HL-60 (cell line): Measurements from ENCODE around the gene ERGIC1.

ENCODE experiments used
- DNase-seq, 2 experiments: peaks; one replicate each; pipeline ENCODE4 v3.0.0-alpha.2; 2010 to 2020; ENCODE audit warnings: low read depth in 1 of 2, low spot score in 1 of 2
- H3K27ac ChIP-seq: fragments of 250-450 bp; sonication (Bioruptor Pico); replicated peaks from 2 replicates; pipeline ENCODE4 v1.5.1; 2020; ENCODE audit warnings: mild to moderate bottlenecking, moderate library complexity
- H3K27me3 ChIP-seq: fragments of 250-450 bp; sonication (Bioruptor Pico); 2 replicates; pipeline ENCODE4 v1.5.1; 2021; ENCODE audit warnings: mild to moderate bottlenecking, moderate library complexity; ENCODE audit not compliant: insufficient read depth, poor library complexity, severe bottlenecking
- H3K4me3 ChIP-seq: replicated peaks from 2 replicates; pipeline ENCODE4 v1.5.1; 2011; ENCODE audit warnings: mild to moderate bottlenecking, control low read depth, low read length; ENCODE audit not compliant: insufficient read depth
- GABPA ChIP-seq: IDR thresholded peaks from 2 replicates; pipeline ENCODE4 v1.6.1; 2012; ENCODE audit warnings: low read depth
- POLR2AphosphoS5 ChIP-seq: IDR thresholded peaks from 2 replicates; pipeline ENCODE4 v1.6.1; 2012; ENCODE audit warnings: low read depth
- SPI1 ChIP-seq: IDR thresholded peaks from 2 replicates; pipeline ENCODE4 v1.6.1; 2012; ENCODE audit warnings: low read depth, mild to moderate bottlenecking, borderline replicate concordance
- TF ChIP-seq, protein P1 (sequence below): IDR thresholded peaks from 2 replicates; pipeline ENCODE4 v1.6.1; 2012; ENCODE audit warnings: low read depth; ENCODE audit not compliant: insufficient replicate concordance
- TF ChIP-seq, protein P2 (sequence below): IDR thresholded peaks from one replicate; pipeline ENCODE4 v1.5.1; 2011; ENCODE audit warnings: low read length, control low read depth, inconsistent platforms; ENCODE audit not compliant: insufficient read depth

ERGIC1 gene

DNA sequence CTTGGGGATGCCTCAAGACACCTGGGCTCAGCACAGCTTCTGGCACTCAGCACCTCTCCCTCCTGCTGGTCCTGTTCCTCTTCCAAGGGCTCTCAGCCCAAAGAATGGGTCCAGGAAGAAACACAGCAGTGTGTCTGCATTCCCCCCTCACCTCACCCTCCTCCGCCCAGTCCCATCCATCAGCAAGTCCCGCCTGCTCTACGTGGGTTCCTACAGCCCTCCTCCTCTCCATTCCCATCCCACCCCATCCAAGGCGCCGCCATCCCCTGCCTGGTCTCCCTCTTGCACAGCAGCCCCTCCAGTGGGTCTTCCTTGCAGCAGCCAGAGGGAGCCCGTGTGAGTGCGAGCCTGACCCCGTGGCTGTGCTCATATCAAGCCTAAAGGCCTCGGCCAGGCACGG lies 72.8 kb downstream of the ERGIC1 start:
- TF ChIP-seq, protein P1, sequence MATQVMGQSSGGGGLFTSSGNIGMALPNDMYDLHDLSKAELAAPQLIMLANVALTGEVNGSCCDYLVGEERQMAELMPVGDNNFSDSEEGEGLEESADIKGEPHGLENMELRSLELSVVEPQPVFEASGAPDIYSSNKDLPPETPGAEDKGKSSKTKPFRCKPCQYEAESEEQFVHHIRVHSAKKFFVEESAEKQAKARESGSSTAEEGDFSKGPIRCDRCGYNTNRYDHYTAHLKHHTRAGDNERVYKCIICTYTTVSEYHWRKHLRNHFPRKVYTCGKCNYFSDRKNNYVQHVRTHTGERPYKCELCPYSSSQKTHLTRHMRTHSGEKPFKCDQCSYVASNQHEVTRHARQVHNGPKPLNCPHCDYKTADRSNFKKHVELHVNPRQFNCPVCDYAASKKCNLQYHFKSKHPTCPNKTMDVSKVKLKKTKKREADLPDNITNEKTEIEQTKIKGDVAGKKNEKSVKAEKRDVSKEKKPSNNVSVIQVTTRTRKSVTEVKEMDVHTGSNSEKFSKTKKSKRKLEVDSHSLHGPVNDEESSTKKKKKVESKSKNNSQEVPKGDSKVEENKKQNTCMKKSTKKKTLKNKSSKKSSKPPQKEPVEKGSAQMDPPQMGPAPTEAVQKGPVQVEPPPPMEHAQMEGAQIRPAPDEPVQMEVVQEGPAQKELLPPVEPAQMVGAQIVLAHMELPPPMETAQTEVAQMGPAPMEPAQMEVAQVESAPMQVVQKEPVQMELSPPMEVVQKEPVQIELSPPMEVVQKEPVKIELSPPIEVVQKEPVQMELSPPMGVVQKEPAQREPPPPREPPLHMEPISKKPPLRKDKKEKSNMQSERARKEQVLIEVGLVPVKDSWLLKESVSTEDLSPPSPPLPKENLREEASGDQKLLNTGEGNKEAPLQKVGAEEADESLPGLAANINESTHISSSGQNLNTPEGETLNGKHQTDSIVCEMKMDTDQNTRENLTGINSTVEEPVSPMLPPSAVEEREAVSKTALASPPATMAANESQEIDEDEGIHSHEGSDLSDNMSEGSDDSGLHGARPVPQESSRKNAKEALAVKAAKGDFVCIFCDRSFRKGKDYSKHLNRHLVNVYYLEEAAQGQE: no peak
- no peak for TF ChIP-seq GABPA
- no peak for TF ChIP-seq SPI1
- no peak for TF ChIP-seq POLR2AphosphoS5
- TF ChIP-seq, protein P2, sequence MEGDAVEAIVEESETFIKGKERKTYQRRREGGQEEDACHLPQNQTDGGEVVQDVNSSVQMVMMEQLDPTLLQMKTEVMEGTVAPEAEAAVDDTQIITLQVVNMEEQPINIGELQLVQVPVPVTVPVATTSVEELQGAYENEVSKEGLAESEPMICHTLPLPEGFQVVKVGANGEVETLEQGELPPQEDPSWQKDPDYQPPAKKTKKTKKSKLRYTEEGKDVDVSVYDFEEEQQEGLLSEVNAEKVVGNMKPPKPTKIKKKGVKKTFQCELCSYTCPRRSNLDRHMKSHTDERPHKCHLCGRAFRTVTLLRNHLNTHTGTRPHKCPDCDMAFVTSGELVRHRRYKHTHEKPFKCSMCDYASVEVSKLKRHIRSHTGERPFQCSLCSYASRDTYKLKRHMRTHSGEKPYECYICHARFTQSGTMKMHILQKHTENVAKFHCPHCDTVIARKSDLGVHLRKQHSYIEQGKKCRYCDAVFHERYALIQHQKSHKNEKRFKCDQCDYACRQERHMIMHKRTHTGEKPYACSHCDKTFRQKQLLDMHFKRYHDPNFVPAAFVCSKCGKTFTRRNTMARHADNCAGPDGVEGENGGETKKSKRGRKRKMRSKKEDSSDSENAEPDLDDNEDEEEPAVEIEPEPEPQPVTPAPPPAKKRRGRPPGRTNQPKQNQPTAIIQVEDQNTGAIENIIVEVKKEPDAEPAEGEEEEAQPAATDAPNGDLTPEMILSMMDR: no peak
- DNase-seq: no peak
- H3K4me3 ChIP-seq: no peak overlapping the region
- no peaks in the 10 kb centered on the region for H3K27me3 ChIP-seq
- H3K27ac ChIP-seq: no peak overlapping the region

DNA sequence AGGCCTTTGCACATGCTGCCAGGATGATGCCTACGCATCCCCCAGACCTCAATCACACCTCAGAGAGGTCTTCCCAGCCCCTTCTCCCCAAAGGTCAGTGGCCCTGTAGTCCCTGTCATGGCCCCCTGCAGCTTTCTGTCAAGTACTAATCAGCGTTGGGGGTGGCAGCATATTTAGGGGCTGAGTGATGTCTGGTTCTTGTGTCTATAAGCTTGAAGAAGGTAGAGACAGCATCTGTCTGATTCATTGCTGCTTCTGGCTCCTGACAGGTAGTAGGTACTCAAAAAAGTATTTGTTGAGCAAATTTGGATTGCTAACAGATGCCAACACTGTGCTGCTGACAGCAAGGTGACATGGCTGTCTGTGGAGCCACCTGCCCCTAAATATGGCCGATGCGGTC lies 73.6 kb downstream of the ERGIC1 start:
- Histone ChIP-seq H3K4me3 (no peak overlapping the region), H3K27ac (no peak overlapping the region), H3K27me3 (no peaks in the 10 kb centered on the region)
- no peak for TF ChIP-seq GABPA
- TF ChIP-seq, protein P2: no peak
- no peak for TF ChIP-seq SPI1
- TF ChIP-seq POLR2AphosphoS5: no peak
- TF ChIP-seq, protein P1: no peak
- DNase-seq: no peak

DNA sequence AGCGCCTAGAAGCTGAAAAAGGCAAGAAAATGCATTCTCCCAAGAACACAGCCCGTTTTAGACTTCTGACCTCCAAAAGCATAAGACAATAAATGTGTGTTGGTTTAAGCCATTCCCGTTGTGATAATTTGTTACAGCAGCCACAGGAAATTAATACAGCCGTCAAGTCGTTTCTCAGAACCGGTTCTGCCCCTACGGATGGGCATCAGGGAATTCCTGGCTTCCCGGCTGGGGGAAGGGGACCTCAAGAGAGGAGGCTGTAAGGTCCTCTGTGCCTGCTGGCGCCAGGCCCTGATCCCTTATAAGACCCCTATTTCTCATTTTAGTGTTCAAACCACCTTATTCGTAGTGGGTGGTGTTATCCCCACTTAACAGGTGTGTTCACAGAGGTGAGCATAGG lies 74.6 kb downstream of the ERGIC1 start:
- H3K27ac ChIP-seq: no peak overlapping the region
- H3K27me3 ChIP-seq: no peaks in the 10 kb centered on the region
- no peak overlapping the region for H3K4me3 ChIP-seq
- DNase-seq: no peak
- TF ChIP-seq SPI1 (no peak), GABPA (no peak), POLR2AphosphoS5 (no peak)
- TF ChIP-seq, protein P1: no peak
- TF ChIP-seq, protein P2: no peak
